Middle frontal gyrus (tissue), 1 donor: Measurements from ENCODE around the gene SP140.
"Not testable (repeated sequence)": the region's sequence is repeated elsewhere in the genome, so short reads cannot be mapped to it uniquely, and the experiment has no call there.

Experiments
- DNase-seq: peaks from one replicate; pipeline ENCODE4 v3.0.0-alpha.2; 2015; ENCODE audit warnings: low spot score; ENCODE audit errors: extremely low spot score

Gene SP140

GRCh38 chr2:230224458-230224857 is 1.1 kb upstream of the SP140 start:
- DNase-seq, result no peak

GRCh38 chr2:230226051-230226551 is 565 bp downstream of the SP140 start:
- DNase-seq, result no peak

- no peak for DNase-seq
These were observed 1.7 kb downstream of the SP140 start for GRCh38 chr2:230227216-230227615.

- no peak for DNase-seq
These were observed 4.6 kb downstream of the SP140 start for GRCh38 chr2:230230087-230230486.

- no peak for DNase-seq
These were observed 5.1 kb downstream of the SP140 start for GRCh38 chr2:230230496-230231200.

GRCh38 chr2:230231251-230231650 is 5.7 kb downstream of the SP140 start:
- DNase-seq, result no peak

- no peak for DNase-seq
These were observed 8.7 kb downstream of the SP140 start for GRCh38 chr2:230234122-230234722.

- no peak for DNase-seq
These were observed 9.3 kb downstream of the SP140 start for GRCh38 chr2:230234845-230235244.

- DNase-seq, result no peak
These were observed 18.7 kb downstream of the SP140 start for GRCh38 chr2:230244211-230244610.

GRCh38 chr2:230246206-230246605 is 20.7 kb downstream of the SP140 start:
- no peak for DNase-seq

- DNase-seq, result no peak
These were observed 24.7 kb downstream of the SP140 start for GRCh38 chr2:230250231-230250630.

- no peak for DNase-seq
These were observed 28.8 kb downstream of the SP140 start for GRCh38 chr2:230254152-230254881.

GRCh38 chr2:230256733-230257332 is 31.3 kb downstream of the SP140 start:
- no peak for DNase-seq

GRCh38 chr2:230258483-230258882 is 32.9 kb downstream of the SP140 start:
- no peak for DNase-seq

- no peak for DNase-seq
These were observed 36.7 kb downstream of the SP140 start for GRCh38 chr2:230262246-230262645.

GRCh38 chr2:230264945-230265344 is 39.4 kb downstream of the SP140 start:
- not testable (repeated sequence) for DNase-seq

- DNase-seq, result no peak
These were observed 41.1 kb downstream of the SP140 start for GRCh38 chr2:230266638-230267037.

GRCh38 chr2:230267059-230267458 is 41.5 kb downstream of the SP140 start:
- DNase-seq, result no peak

GRCh38 chr2:230267556-230267955 is 42.0 kb downstream of the SP140 start:
- DNase-seq, result no peak

GRCh38 chr2:230268606-230269243 is 43.2 kb downstream of the SP140 start:
- DNase-seq, result no peak

- no peak for DNase-seq
These were observed 44.2 kb downstream of the SP140 start for GRCh38 chr2:230269715-230270114.
